ENCODE results near the gene COX7A2L.
A peak's percentile ranks its signal among the peaks of the same experiment; 100 is the strongest.

COX7A2L gene

GRCh38 chr2:42345986-42346385, 15.0 kb downstream of the COX7A2L start:
- TF ChIP-seq CTCF (IDR thresholded peaks at IDR 0.05; ENCODE audit: low read depth, low read length) = no peak
- no peak for DNase-seq (ENCODE audit: low read depth in 2 of 2)

GRCh38 chr2:42342795-42343241, 18.2 kb downstream of the COX7A2L start:
- DNase-seq (ENCODE audit: low read depth in 2 of 2) = no peak
- TF ChIP-seq CTCF (IDR thresholded peaks at IDR 0.05; ENCODE audit: low read depth, low read length) = no peak
- no peak overlapping the region for H3K4me3 ChIP-seq (replicated peaks in 1 of 2; ENCODE audit: low read depth in 2 of 2, low read length in 2 of 2)

More at GRCh38 chr2:42345986-42346385, 15.0 kb downstream of the COX7A2L start:
- H3K4me3 ChIP-seq (replicated peaks in 1 of 2; ENCODE audit: low read depth in 2 of 2, low read length in 2 of 2) = no peak overlapping the region

- no peak overlapping the region for H3K4me3 ChIP-seq (replicated peaks in 1 of 2; ENCODE audit: low read depth in 2 of 2, low read length in 2 of 2)
- peak; percentile 88 to 97 for DNase-seq (ENCODE audit: low read depth in 2 of 2)
- TF ChIP-seq CTCF (IDR thresholded peaks at IDR 0.05; ENCODE audit: low read depth, low read length) = no peak
These were observed 18.8 kb downstream of the COX7A2L start for GRCh38 chr2:42342061-42342794.

- no peak overlapping the region for H3K4me3 ChIP-seq (replicated peaks in 1 of 2; ENCODE audit: low read depth in 2 of 2, low read length in 2 of 2)
- TF ChIP-seq CTCF (IDR thresholded peaks at IDR 0.05; ENCODE audit: low read depth, low read length) = no peak
- no peak for DNase-seq (ENCODE audit: low read depth in 2 of 2)
These were observed 19.9 kb downstream of the COX7A2L start for GRCh38 chr2:42340938-42341636.

- no peak for TF ChIP-seq CTCF (IDR thresholded peaks at IDR 0.05; ENCODE audit: low read depth, low read length)
- no peak for DNase-seq (ENCODE audit: low read depth in 2 of 2)
- H3K4me3 ChIP-seq (replicated peaks in 1 of 2; ENCODE audit: low read depth in 2 of 2, low read length in 2 of 2) = no peak overlapping the region
These were observed 20.7 kb downstream of the COX7A2L start for GRCh38 chr2:42340045-42340937.

- DNase-seq (ENCODE audit: low read depth in 2 of 2) = no peak
- no peak overlapping the region for H3K4me3 ChIP-seq (replicated peaks in 1 of 2; ENCODE audit: low read depth in 2 of 2, low read length in 2 of 2)
- TF ChIP-seq CTCF (IDR thresholded peaks at IDR 0.05; ENCODE audit: low read depth, low read length) = no peak
These were observed 21.7 kb downstream of the COX7A2L start for GRCh38 chr2:42339191-42339912.
